Adrenal gland (tissue), 12 donors: ENCODE results near the gene WFDC9. TPM values are rescaled to one million over a fixed set of nuclear protein-coding genes. Genes with fewer than 3 reads are reported as not detected.

Source experiments
- DNase-seq, 7 donors: peaks; one replicate each; pipeline ENCODE4 v3.0.0-alpha.2; 2019 to 2020
- H3K27ac ChIP-seq, 5 donors: fragments of 200-600 bp; sonication (generic) in 4 of 5; 1 replicate in 3 of 5; 2 replicates in 2 of 5; pipeline versions ENCODE4 v1.5.1 to v1.8.0; 2016 to 2020; ENCODE audit warnings: mild to moderate bottlenecking in 1 of 5
- H3K27me3 ChIP-seq: fragments of 200-600 bp; 2 replicates; pipeline ENCODE4 v1.8.0; 2021
- H3K36me3 ChIP-seq, 2 donors: fragments of 200-600 bp; replicated peaks in 1 of 2; 1 replicate in 1 of 2; 2 replicates in 1 of 2; pipeline versions ENCODE4 v1.5.1 to v1.8.0; 2018 to 2022
- H3K4me1 ChIP-seq, 2 donors: fragments of 200-600 bp; replicated peaks in 1 of 2; 1 replicate in 1 of 2; 2 replicates in 1 of 2; pipeline versions ENCODE4 v1.5.1 to v1.8.0; 2018 to 2021
- H3K4me3 ChIP-seq, 4 donors: fragments of 200-600 bp; sonication (generic) in 3 of 4; one replicate each; pipeline ENCODE4 v1.5.1; 2016 to 2018
- H3K9me3 ChIP-seq, 3 donors: fragments of 200-600 bp; sonication (generic) in 1 of 3; replicated peaks in 1 of 3; 1 replicate in 2 of 3; 2 replicates in 1 of 3; pipeline versions ENCODE4 v1.5.1 to v1.8.0; 2016 to 2021
- CTCF ChIP-seq, 6 experiments: fragments of 450-650 bp in 4 of 6; fragments of 200-600 bp in 2 of 6; sonication (generic) in 1 of 6; IDR thresholded peaks; 1 replicate in 5 of 6; 2 replicates in 1 of 6; pipeline versions ENCODE4 v1.5.1 to v1.8.0; 2016 to 2021; ENCODE audit warnings: antibody characterized with exemption in 6 of 6, mild to moderate bottlenecking in 2 of 6, moderate library complexity in 1 of 6
- POLR2A ChIP-seq, 2 donors: fragments of 450-650 bp; IDR thresholded peaks; one replicate each; pipeline ENCODE4 v1.6.1; 2017; ENCODE audit warnings: antibody characterized with exemption in 2 of 2, mild to moderate bottlenecking in 2 of 2, moderate library complexity in 1 of 2
- whole genome bisulfite sequencing, 4 donors: extraction: QIAGEN DNeasy Blood & Tissue Kit in 2 of 4; methylation state at CpG; one replicate each; pipeline versions ENCODE4 v1.1.5 to v1.1.7; 2013 to 2017; 5-methylcytosine and 5-hydroxymethylcytosine counted together
- intact Hi-C, 2 donors: fragments of 100-400 bp; cut with DNase I; formaldehyde crosslinking; loops; one replicate each; pipeline versions ENCODE4 v1.14.1 to v1.15.0; 2022 to 2023
- polyA plus RNA-seq, 3 donors: library from polyadenylated mRNA; stranded (reverse); fragments of 200-250 nt in 2 of 3; fragments of 350-450 nt in 1 of 3; fragmentation: Illumina TruSeq in 1 of 3; extraction: RNeasy Lipid Tissue Mini Kit (QIAGEN cat#74804) in 1 of 3; gene quantifications; one replicate each; pipeline ENCODE4 v1.2.3, GENCODE V29; 2013 to 2014
- total RNA-seq, 9 donors: library from RNA; depleted of rRNA in 4 of 9; stranded (reverse); fragments of >200 nt in 4 of 9; fragments of 120-200 nt in 1 of 9; fragmentation: NEBNext Ultra II Directional in 1 of 9; extraction: Animal tissue kit (Norgen Biotek cat#: 25700) in 1 of 9; gene quantifications; one replicate each; pipeline versions ENCODE4 v1.1.0 to v1.2.4, GENCODE V29; 2013 to 2023
- donor health status: healthy with polysubstance abuse.
- donor health status: Bipolar disorder and iron deficiency.
- donor health status: DM: yes; HTN: yes; CAD: no.
- donor health status: DM: no; HTN: no; CAD: no.
- donor health status: DM: no; HTN: no; CAD: no.
- donor health status: DM: yes; HTN: yes; CAD: no.

WFDC9 gene
- total and polyA plus RNA-seq, 12 donors: not detected

DNA sequence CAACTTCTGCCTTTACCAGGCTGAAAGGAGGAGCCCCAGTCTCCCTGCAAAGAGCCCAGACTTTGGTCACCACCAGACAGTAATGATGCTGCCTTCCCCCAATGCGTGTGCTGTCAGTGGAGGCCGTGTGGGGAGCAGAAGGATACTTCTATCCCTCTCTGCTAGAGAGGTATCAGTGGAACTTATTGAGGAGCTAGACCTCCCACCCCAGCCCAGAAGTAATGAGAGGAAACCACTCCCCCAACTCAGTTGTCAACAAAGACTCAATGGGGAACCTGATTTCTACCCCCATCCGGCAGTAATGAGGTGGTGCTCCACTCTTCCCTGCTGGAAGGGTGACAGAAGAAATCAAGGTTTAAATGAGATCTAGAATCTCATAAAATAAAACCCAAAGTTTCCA lies 47.6 kb downstream of the WFDC9 start:
- Histone ChIP-seq H3K27me3 (no peaks in the 10 kb centered on the region), H3K27ac (no peak overlapping the region), H3K4me1 (no peaks in the 10 kb centered on the region), H3K36me3 (no peaks in the 10 kb centered on the region), H3K4me3 (no peak overlapping the region), H3K9me3 (no peaks in the 10 kb centered on the region)
- TF ChIP-seq CTCF (IDR thresholded peaks at IDR 0.05) (no peak), POLR2A (IDR thresholded peaks at IDR 0.05) (no peak)
- 70 to 82% (median 76%) methylated on average over 3 of the region's 3 CpGs for WGBS, 4 donors
- DNase-seq: no peak
- intact Hi-C loops: no loop called here

GRCh38 chr20:45581702-45582101 lies 49.4 kb downstream of the WFDC9 start:
- intact Hi-C loops: no loop called here
- Histone ChIP-seq H3K27ac (no peak overlapping the region), H3K4me1 (no peaks in the 10 kb centered on the region), H3K4me3 (no peak overlapping the region), H3K9me3 (no peaks in the 10 kb centered on the region), H3K36me3 (no peaks in the 10 kb centered on the region), H3K27me3 (no peaks in the 10 kb centered on the region)
- DNase-seq: no peak
- TF ChIP-seq CTCF (IDR thresholded peaks at IDR 0.05): no peak
- no peak for TF ChIP-seq POLR2A (IDR thresholded peaks at IDR 0.05)

DNA sequence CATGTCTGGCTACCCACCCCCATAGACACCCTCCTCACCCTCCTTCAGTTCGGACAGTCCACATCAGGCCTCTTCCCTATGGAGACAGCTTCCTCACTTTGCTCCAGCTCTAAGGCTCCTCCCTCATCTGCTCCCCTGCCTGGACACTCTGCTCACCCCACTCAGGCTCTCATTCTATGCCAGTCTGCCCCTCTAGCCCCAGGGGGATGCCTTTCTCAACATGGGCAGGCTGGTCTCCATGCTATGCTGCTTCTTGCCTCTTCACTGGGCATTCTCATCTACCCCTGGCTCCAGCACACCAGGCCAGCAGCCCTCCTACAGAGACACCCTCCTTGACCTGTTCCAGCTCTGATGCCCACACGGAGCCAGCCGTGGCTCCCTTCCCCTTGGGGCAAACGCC lies 51.9 kb downstream of the WFDC9 start, which contains the start of gene WFDC8:
Gene WFDC8, minus strand, starts transcription at position 101 of the 400 bp plus-strand sequence. Its CDS starts 37 bp downstream, at position 64.
- Histone ChIP-seq H3K36me3 (no peaks in the 10 kb centered on the region), H3K4me1 (no peaks in the 10 kb centered on the region), H3K27me3 (no peaks in the 10 kb centered on the region), H3K9me3 (no peaks in the 10 kb centered on the region), H3K4me3 (no peak within 1 kb of the TSS), H3K27ac (no peak within 1 kb of the TSS)
- intact Hi-C loops: no loop called here
- whole genome bisulfite sequencing, 4 donors: 50 to 72% (median 59%) methylated on average over 4 of the region's 4 CpGs
- no peak for DNase-seq
- TF ChIP-seq POLR2A (IDR thresholded peaks at IDR 0.05) (no peak), CTCF (IDR thresholded peaks at IDR 0.05) (no peak)

DNA sequence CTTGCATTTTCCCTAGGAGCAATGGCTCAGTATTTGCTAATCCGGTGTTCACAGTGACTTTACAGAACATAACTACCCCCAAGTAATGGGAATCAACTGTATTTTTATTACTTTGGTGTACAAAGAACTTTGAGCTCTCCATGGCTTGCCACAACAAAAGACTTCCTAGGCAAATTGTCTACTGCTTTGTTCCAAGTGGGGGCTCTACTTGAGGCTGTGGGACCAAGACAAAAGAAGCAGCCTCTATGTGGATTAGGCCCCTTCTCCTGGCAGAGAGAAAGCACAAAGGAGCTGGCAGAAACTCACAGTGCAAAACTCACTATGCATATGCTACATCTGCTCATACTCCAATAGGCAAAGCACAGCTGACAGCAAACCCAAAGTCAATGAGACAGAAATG lies 52.9 kb downstream of the WFDC9 start:
- H3K27me3 ChIP-seq: no peaks in the 10 kb centered on the region
- no peaks in the 10 kb centered on the region for H3K36me3 ChIP-seq
- TF ChIP-seq POLR2A (IDR thresholded peaks at IDR 0.05) (no peak), CTCF (IDR thresholded peaks at IDR 0.05) (no peak)
- intact Hi-C loops: no loop called here
- no peaks in the 10 kb centered on the region for H3K4me1 ChIP-seq
- H3K4me3 ChIP-seq: no peak overlapping the region
- DNase-seq: no peak
- 73 to 86% (median 74%) methylated on average over 1 of the region's 1 CpG for WGBS, 4 donors
- H3K27ac ChIP-seq: no peak overlapping the region
- H3K9me3 ChIP-seq: no peaks in the 10 kb centered on the region
